GM06990 (cell line): ENCODE results near the gene GRAMD1A.

Experiments used
- DNase-seq: peaks from one replicate; pipeline ENCODE4 v3.0.0-alpha.2; 2011; ENCODE audit not compliant: insufficient read length; ENCODE audit errors: extremely low read depth
- H3K27me3 ChIP-seq: replicated peaks from 2 replicates; pipeline ENCODE4 v1.6.0; 2011; ENCODE audit warnings: low read length; ENCODE audit not compliant: control insufficient read depth, insufficient read depth
- H3K36me3 ChIP-seq: 2 replicates; pipeline ENCODE4 v1.5.1; 2011; ENCODE audit warnings: low read length; ENCODE audit not compliant: control insufficient read depth, insufficient read depth
- H3K4me3 ChIP-seq: replicated peaks from 2 replicates; pipeline ENCODE4 v1.5.1; 2011; ENCODE audit warnings: low read depth, mild to moderate bottlenecking, control low read depth, low read length
- CTCF ChIP-seq: IDR thresholded peaks from 2 replicates; pipeline ENCODE4 v1.5.1; 2011; ENCODE audit warnings: low read length, control low read depth, mild to moderate bottlenecking, inconsistent platforms; ENCODE audit not compliant: insufficient read depth, poor library complexity, severe bottlenecking

Gene GRAMD1A

GRCh38 chr19:35037716-35038622 is 37.8 kb downstream of the GRAMD1A start:
- no peak for TF ChIP-seq CTCF
- no peak overlapping the region for H3K4me3 ChIP-seq
- H3K36me3 ChIP-seq: no peaks in the 10 kb centered on the region
- no peak for DNase-seq
- H3K27me3 ChIP-seq: no peaks in the 10 kb centered on the region; the same call in 1 of the 2 replicates

- Histone ChIP-seq H3K4me3 (no peak overlapping the region), H3K27me3 (no peaks in the 10 kb centered on the region), H3K36me3 (no peaks in the 10 kb centered on the region)
- no peak for DNase-seq
- TF ChIP-seq CTCF: no peak
Observed at GRCh38 chr19:35038623-35039512, 38.7 kb downstream of the GRAMD1A start.

- Histone ChIP-seq H3K4me3 (no peak overlapping the region), H3K36me3 (no peaks in the 10 kb centered on the region), H3K27me3 (no peaks in the 10 kb centered on the region)
- no peak for TF ChIP-seq CTCF
- DNase-seq: no peak
Observed at GRCh38 chr19:35039881-35040825, 40.0 kb downstream of the GRAMD1A start.

- no peak for DNase-seq
- Histone ChIP-seq H3K4me3 (no peak overlapping the region), H3K36me3 (no peaks in the 10 kb centered on the region), H3K27me3 (no peaks in the 10 kb centered on the region)
- no peak for TF ChIP-seq CTCF
Observed at GRCh38 chr19:35040826-35041547, 40.9 kb downstream of the GRAMD1A start.
